Inflammatory macrophage treated with lipopolysaccharide for 1 hour (primary cell): ENCODE results near the gene KCNMA1.

ENCODE experiments used
- DNase-seq, 2 donors: peaks; one replicate each; pipeline ENCODE4 v3.0.0-alpha.2; 2020 to 2022

KCNMA1 gene

GRCh38 chr10:77313066-77313750, 324.4 kb downstream of the KCNMA1 start:
- DNase-seq, result no peak

- DNase-seq, result no peak
These were observed 326.4 kb downstream of the KCNMA1 start for GRCh38 chr10:77311186-77311585.

- no peak for DNase-seq
These were observed 327.2 kb downstream of the KCNMA1 start for GRCh38 chr10:77310288-77310840.

GRCh38 chr10:77309509-77309908, 328.1 kb downstream of the KCNMA1 start:
- DNase-seq, result no peak

- no peak for DNase-seq
These were observed 328.5 kb downstream of the KCNMA1 start for GRCh38 chr10:77309092-77309491.

- no peak for DNase-seq
These were observed 329.4 kb downstream of the KCNMA1 start for GRCh38 chr10:77308084-77308732.

- DNase-seq, result no peak
These were observed 330.9 kb downstream of the KCNMA1 start for GRCh38 chr10:77306666-77307065.

GRCh38 chr10:77305650-77306632, 331.7 kb downstream of the KCNMA1 start:
- no peak for DNase-seq

GRCh38 chr10:77304192-77304591, 333.4 kb downstream of the KCNMA1 start:
- no peak for DNase-seq

- no peak for DNase-seq
These were observed 336.3 kb downstream of the KCNMA1 start for GRCh38 chr10:77301305-77301730.

- DNase-seq, result no peak
These were observed 336.8 kb downstream of the KCNMA1 start for GRCh38 chr10:77300682-77301302.

- DNase-seq, result no peak
These were observed 338.3 kb downstream of the KCNMA1 start for GRCh38 chr10:77299320-77299719.

GRCh38 chr10:77297393-77297739, 340.2 kb downstream of the KCNMA1 start:
- no peak for DNase-seq

GRCh38 chr10:77296534-77297392, 340.8 kb downstream of the KCNMA1 start:
- DNase-seq, result no peak

- DNase-seq, result no peak
These were observed 343.8 kb downstream of the KCNMA1 start for GRCh38 chr10:77293773-77294172.

GRCh38 chr10:77293347-77293746, 344.3 kb downstream of the KCNMA1 start:
- no peak for DNase-seq

GRCh38 chr10:77291596-77292505, 345.8 kb downstream of the KCNMA1 start:
- DNase-seq, result no peak

GRCh38 chr10:77290528-77291155, 347.0 kb downstream of the KCNMA1 start:
- peak; percentile 2 to 28 for DNase-seq

GRCh38 chr10:77289790-77290189, 347.8 kb downstream of the KCNMA1 start:
- no peak for DNase-seq

- no peak for DNase-seq
These were observed 348.5 kb downstream of the KCNMA1 start for GRCh38 chr10:77289027-77289501.
